Fibroblast of pulmonary artery (primary cell): ENCODE results near the gene MAPK8IP1.

Experiments used
- DNase-seq: peaks from one replicate; pipeline ENCODE4 v3.0.0-alpha.2; 2010; ENCODE audit warnings: low read depth
- H3K4me3 ChIP-seq: replicated peaks from 2 replicates; pipeline ENCODE4 v1.5.1; 2011; ENCODE audit warnings: low read depth, mild to moderate bottlenecking, control low read depth, low read length, moderate library complexity
- CTCF ChIP-seq: IDR thresholded peaks from 2 replicates; pipeline ENCODE4 v1.5.1; 2011; ENCODE audit warnings: mild to moderate bottlenecking, control low read depth, low read length, inconsistent platforms; ENCODE audit errors: missing control alignments

The MAPK8IP1 gene

GRCh38 chr11:45945397-45945999 is 60.0 kb downstream of the MAPK8IP1 start:
- no peak for DNase-seq
- no peak for TF ChIP-seq CTCF
- H3K4me3 ChIP-seq: no peak overlapping the region

- TF ChIP-seq CTCF: no peak
- DNase-seq: no peak
- H3K4me3 ChIP-seq: no peak overlapping the region
These were observed 62.4 kb downstream of the MAPK8IP1 start for GRCh38 chr11:45947885-45948284.

GRCh38 chr11:45948356-45948755 is 62.9 kb downstream of the MAPK8IP1 start:
- TF ChIP-seq CTCF: no peak
- DNase-seq: no peak
- H3K4me3 ChIP-seq: no peak overlapping the region

- no peak for TF ChIP-seq CTCF
- H3K4me3 ChIP-seq: no peak overlapping the region
- no peak for DNase-seq
These were observed 64.5 kb downstream of the MAPK8IP1 start for GRCh38 chr11:45949992-45950407.
